Fibroblast of skin of left quadriceps (primary cell): ENCODE measurements around the gene PAFAH1B2.
"Not testable (repeated sequence)": the region's sequence is repeated elsewhere in the genome, so short reads cannot be mapped to it uniquely, and the experiment has no call there.

Source experiments
- DNase-seq, 2 experiments: peaks; one replicate each; pipeline ENCODE4 v3.0.0-alpha.2; 2013; ENCODE audit warnings: low read depth in 2 of 2

PAFAH1B2 gene

GRCh38 chr11:117143871-117144476 is at the start of gene PAFAH1B2:
Gene PAFAH1B2 (plus strand): TSS chr11:117144287. CDS start chr11:117152448, 8,161 bp downstream.
- peak; percentile 79 to 80 for DNase-seq

- no peak for DNase-seq
These were observed 49.3 kb upstream of the PAFAH1B2 start for GRCh38 chr11:117094776-117095175.

GRCh38 chr11:117095284-117096161 is 48.6 kb upstream of the PAFAH1B2 start:
- DNase-seq, result peak; percentile 63 to 65

- DNase-seq, result no peak
These were observed 47.7 kb upstream of the PAFAH1B2 start for GRCh38 chr11:117096201-117096991.

GRCh38 chr11:117097014-117097388 is 47.1 kb upstream of the PAFAH1B2 start:
- no peak for DNase-seq

- DNase-seq, result no peak
These were observed 46.5 kb upstream of the PAFAH1B2 start for GRCh38 chr11:117097389-117098268.

GRCh38 chr11:117098269-117099232 is 45.5 kb upstream of the PAFAH1B2 start, which contains the start of gene SIK3:
Gene SIK3 (minus strand): TSS chr11:117098428. CDS start chr11:117098415, 13 bp downstream.
- peak; percentile 80 to 81 for DNase-seq

GRCh38 chr11:117099696-117100095 is 44.4 kb upstream of the PAFAH1B2 start:
- no peak for DNase-seq

GRCh38 chr11:117100556-117100955 is 43.5 kb upstream of the PAFAH1B2 start:
- DNase-seq, result no peak

GRCh38 chr11:117107701-117108590 is 36.1 kb upstream of the PAFAH1B2 start:
- DNase-seq, result no peak

GRCh38 chr11:117110294-117110950 is 33.7 kb upstream of the PAFAH1B2 start:
- no peak for DNase-seq

GRCh38 chr11:117112497-117112896 is 31.6 kb upstream of the PAFAH1B2 start:
- DNase-seq, result not testable (repeated sequence)

- not testable (repeated sequence) for DNase-seq
These were observed 31.1 kb upstream of the PAFAH1B2 start for GRCh38 chr11:117112939-117113338.

- no peak for DNase-seq
These were observed 26.4 kb upstream of the PAFAH1B2 start for GRCh38 chr11:117117681-117118080.

- DNase-seq, result peak in 1 of 2 experiments; percentile 52
These were observed 22.9 kb upstream of the PAFAH1B2 start for GRCh38 chr11:117121176-117121575.

- no peak for DNase-seq
These were observed 21.5 kb upstream of the PAFAH1B2 start for GRCh38 chr11:117122556-117122955.

GRCh38 chr11:117126223-117126965 is 17.7 kb upstream of the PAFAH1B2 start:
- DNase-seq, result no peak
